Measurements from ENCODE around the gene CTNNA3.

The CTNNA3 gene

GRCh38 chr10:66246177-66246576, 1449.8 kb downstream of the CTNNA3 start:
- no peak for DNase-seq

DNA sequence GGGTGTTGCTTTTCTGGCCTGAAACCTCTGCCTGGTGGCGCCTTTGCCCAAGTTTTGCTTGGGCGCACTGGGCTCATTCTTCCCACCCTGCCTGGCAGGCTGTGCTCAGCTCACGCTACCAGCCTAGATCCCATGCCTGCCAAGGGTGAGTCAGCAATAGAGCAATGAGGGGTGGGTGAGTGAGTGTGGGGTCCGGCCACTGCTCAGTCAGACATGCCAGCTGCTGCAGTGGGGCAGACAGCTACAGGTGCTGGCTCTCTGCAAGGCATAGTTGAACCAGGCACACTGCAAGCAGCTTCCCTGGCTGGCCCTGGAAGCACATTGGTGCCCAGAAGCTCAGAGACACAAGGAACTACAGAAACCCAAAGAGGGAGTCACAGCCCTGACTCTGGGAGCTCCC, 1451.0 kb downstream of the CTNNA3 start:
- no peak for DNase-seq

DNA sequence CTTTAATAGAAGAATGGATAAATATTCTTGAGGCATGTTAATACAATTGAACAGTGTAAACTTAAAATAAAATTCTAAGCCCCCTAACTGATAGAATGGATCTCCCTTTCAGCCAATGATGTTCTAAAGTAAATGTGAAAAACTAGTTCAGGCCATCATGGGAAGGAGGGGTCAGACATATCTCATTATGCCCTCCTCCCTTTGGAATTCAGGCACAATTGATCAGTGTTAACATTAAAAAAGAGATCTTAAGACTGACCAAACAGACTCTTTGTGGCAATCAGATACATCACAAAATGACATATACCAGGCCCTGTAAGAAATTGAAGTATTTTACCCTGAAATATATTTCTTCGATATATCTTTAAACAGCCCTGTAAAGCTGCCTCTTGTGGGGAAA, 1453.1 kb downstream of the CTNNA3 start:
- no peak for DNase-seq

- DNase-seq, result no peak
These were observed 1456.9 kb downstream of the CTNNA3 start for GRCh38 chr10:66239062-66239461.

DNA sequence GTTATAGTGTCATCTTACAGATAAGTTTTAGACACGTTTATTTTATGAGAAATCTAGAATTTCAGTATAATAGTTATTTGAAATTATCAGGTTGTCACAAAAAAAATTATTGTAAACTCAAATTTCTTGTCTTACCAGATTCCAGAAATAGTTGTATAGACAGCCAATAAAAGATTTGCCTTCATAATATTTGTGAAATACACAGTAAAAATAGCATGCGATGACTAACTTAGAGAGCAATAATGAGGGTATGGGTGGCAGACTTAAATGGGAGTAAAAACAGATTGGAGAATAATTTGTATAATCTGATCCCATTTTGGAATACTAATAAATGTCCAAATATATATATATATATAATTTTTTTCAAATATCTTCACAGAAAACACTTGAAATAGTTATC, 1457.7 kb downstream of the CTNNA3 start:
- no peak for DNase-seq

DNA sequence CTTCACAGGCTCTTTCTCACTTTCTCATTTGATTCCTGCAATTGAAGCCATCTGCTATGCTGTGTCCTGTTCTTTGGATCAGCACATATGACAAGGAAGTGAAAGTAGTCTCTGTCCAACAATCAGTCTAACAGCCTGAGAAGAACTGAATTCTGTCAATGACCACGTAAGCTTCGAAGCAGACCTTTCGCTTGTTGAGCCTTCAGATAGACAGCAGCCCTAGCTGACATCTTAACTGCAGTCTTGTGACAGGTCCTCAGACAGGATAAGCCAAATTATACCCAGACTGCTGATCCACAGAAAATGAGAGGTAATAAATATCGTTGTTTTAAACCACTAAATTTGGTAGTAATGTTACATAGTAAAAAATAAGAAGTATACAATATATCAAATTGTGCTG, 1461.1 kb downstream of the CTNNA3 start:
- no peak for DNase-seq

- no peak for DNase-seq
These were observed 1467.1 kb downstream of the CTNNA3 start for GRCh38 chr10:66228887-66229286.

GRCh38 chr10:66223656-66224055, 1472.3 kb downstream of the CTNNA3 start:
- no peak for DNase-seq

GRCh38 chr10:66222462-66223046, 1473.4 kb downstream of the CTNNA3 start:
- no peak for DNase-seq

GRCh38 chr10:66218981-66219587, 1476.9 kb downstream of the CTNNA3 start:
- DNase-seq, result no peak

DNA sequence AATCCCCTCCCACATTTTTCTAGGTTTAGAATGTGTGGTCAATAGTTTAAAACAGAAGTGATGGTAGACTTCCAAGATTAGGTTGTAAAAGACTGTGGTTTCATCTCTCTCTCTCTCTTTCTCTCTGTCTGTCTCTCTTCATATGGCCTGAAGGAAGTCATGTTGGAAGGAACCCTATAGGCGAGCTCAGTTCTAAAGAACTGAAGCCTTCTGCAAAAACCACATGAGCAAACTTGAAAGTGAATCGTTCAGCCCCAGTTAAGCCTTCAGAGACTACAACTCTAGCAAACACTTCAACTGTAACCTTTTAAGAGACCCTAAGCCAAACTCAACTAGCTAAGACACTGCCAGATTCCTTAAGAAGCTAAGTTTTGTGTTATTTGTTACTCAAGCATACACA, 1477.7 kb downstream of the CTNNA3 start:
- no peak for DNase-seq

DNA sequence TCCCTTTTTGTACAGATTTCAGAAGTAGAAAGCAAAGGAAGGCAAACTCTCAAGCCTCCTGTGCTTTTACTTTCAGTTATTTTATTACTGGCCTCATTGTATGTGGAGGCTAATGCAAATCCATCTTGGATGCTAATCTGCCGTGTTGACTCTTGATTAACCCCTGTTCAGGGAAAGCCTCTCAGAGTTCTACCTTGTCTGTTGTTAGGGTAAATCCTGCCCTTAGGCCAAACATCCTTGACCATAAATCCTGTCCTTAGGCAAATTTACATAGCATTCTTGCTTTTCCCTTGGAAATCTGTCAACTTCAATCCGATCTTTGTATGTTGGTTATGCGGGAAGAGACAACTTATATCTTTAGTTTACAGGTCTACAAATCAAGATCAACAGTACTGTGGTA, 1480.1 kb downstream of the CTNNA3 start:
- DNase-seq, result no peak

- DNase-seq, result no peak
These were observed 1481.1 kb downstream of the CTNNA3 start for GRCh38 chr10:66214721-66215404.

DNA sequence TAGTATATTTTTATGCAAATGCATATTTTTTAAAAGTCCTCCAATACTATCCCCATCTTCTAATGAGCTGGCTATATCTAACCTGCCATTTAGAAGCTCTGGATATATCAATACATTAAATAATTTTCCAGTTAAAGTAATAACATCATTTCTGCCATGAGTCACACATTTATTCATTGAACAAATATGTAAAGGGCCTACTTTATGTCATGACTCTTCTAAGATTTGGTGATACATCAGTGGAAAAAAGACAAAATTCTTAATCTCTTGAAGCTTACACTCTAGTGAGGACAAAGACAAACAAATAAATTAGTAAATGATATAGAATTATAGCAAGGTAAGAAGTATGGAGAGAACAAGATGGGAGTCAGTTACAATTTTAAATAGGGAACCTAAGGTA, 1487.0 kb downstream of the CTNNA3 start:
- no peak for DNase-seq

- no peak for DNase-seq
These were observed 1491.2 kb downstream of the CTNNA3 start for GRCh38 chr10:66204838-66205237.

- no peak for DNase-seq
These were observed 1493.9 kb downstream of the CTNNA3 start for GRCh38 chr10:66202101-66202500.

DNA sequence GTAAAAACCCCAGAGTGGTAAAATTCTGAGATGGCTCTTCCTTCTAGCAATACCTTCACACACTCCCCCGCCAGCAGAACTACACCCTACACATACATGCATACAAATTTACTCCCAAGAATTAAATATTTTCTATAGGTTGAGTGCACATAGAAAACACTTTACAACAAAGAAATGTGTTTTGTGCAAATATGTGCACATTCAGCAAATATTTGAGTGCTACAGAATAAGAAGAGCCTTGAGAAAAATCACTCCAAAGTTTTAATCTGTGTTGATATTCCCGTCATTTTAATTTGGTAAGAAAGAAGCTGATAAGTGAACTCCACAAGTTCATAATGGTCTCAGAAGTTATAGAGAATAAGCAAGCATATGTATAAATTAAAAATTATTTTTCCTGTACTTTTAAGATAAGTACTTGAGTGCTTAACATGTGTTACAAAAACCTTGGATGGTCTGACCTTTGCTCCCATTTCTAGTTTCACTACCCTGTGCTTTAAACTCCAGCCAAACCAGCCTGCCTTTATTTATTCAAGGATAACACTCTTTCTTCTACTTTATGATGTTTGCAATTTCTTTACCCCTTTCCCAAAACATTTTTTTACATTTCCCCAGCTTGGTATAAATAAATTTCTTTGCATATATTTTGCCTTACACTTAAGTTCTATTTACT, 1503.7 kb downstream of the CTNNA3 start:
- no peak for DNase-seq

GRCh38 chr10:66190413-66190812, 1505.6 kb downstream of the CTNNA3 start:
- DNase-seq, result no peak

- no peak for DNase-seq
These were observed 1506.7 kb downstream of the CTNNA3 start for GRCh38 chr10:66189271-66189670.

GRCh38 chr10:66187053-66187733, 1508.8 kb downstream of the CTNNA3 start:
- DNase-seq, result no peak

GRCh38 chr10:66183028-66183427, 1513.0 kb downstream of the CTNNA3 start:
- no peak for DNase-seq

- peak in 1 of 2 donors; percentile 57 for DNase-seq
These were observed 1515.2 kb downstream of the CTNNA3 start for GRCh38 chr10:66180581-66181318.

GRCh38 chr10:66180021-66180420, 1516.0 kb downstream of the CTNNA3 start:
- DNase-seq, result no peak
